ENCODE results near the gene COQ8B.

- TF ChIP-seq CTCF (IDR thresholded peaks at IDR 0.05; ENCODE audit: insufficient read depth, low read depth, low read length) (no peak), EZH2 (IDR thresholded peaks at IDR 0.05; ENCODE audit: insufficient read depth, low read length) (no peak)
Measured at GRCh38 chr19:40736661-40737060, 20.0 kb upstream of the COQ8B start.

All from astrocyte (in vitro differentiated cells and primary cell).